ENCODE data around the gene WDR73.

DNA sequence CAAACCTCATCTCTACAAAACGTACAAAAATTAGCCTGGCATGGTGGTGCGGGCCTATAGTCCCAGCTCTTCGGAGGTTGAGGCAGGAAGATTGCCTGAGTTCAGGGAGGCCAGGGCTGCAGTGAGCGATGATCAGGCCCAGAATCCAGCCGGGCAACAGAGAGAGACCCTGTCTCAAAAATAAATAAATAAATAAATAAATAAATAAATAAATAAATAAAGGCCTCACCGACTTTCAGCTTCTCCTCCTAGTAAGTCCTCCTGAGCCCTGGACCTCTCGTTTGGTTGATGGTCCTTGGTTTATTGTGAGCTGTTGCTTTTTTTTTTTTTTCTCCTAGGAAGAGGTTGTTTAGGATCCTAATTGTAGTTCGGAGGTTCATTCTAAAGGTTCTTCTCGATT, 25.1 kb downstream of the WDR73 start:
- TF ChIP-seq, protein P1, sequence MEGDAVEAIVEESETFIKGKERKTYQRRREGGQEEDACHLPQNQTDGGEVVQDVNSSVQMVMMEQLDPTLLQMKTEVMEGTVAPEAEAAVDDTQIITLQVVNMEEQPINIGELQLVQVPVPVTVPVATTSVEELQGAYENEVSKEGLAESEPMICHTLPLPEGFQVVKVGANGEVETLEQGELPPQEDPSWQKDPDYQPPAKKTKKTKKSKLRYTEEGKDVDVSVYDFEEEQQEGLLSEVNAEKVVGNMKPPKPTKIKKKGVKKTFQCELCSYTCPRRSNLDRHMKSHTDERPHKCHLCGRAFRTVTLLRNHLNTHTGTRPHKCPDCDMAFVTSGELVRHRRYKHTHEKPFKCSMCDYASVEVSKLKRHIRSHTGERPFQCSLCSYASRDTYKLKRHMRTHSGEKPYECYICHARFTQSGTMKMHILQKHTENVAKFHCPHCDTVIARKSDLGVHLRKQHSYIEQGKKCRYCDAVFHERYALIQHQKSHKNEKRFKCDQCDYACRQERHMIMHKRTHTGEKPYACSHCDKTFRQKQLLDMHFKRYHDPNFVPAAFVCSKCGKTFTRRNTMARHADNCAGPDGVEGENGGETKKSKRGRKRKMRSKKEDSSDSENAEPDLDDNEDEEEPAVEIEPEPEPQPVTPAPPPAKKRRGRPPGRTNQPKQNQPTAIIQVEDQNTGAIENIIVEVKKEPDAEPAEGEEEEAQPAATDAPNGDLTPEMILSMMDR (conservative IDR thresholded peaks at IDR 0.05): no peak
- TF ChIP-seq EZH2 (IDR thresholded peaks at IDR 0.05; ENCODE audit: low read depth): no peak
